ENCODE results near the gene CFP. TPM values are rescaled to one million over a fixed set of nuclear protein-coding genes. Genes with fewer than 3 reads are reported as not detected.

The CFP gene
- total RNA-seq, 4 donors from 2014 or later: 1.1 to 4.5 (median 2.4) TPM

- peak overlapping the region; percentile 37 for H3K4me3 ChIP-seq
- H3K4me1 ChIP-seq: peaks cover 10% of the 10 kb centered on the region
- H3K27me3 ChIP-seq: peaks cover 4% of the 10 kb centered on the region
- WGBS: 49% methylated on average over 32 of the region's 32 CpGs
- DNase-seq (ENCODE audit: low spot score in 2 of 2): no peak
- no peak overlapping the region for H3K27ac ChIP-seq
- no peaks in the 10 kb centered on the region for H3K9me3 ChIP-seq
- TF ChIP-seq EP300 (IDR thresholded peaks at IDR 0.05) (no peak), POLR2AphosphoS5 (IDR thresholded peaks at IDR 0.05) (no peak), CTCF (IDR thresholded peaks at IDR 0.05) (no peak), POLR2A (IDR thresholded peaks at IDR 0.05) (no peak)
- no peaks in the 10 kb centered on the region for H3K36me3 ChIP-seq
Observed at GRCh38 chrX:47618923-47619485, 10.7 kb downstream of the CFP start.

DNA sequence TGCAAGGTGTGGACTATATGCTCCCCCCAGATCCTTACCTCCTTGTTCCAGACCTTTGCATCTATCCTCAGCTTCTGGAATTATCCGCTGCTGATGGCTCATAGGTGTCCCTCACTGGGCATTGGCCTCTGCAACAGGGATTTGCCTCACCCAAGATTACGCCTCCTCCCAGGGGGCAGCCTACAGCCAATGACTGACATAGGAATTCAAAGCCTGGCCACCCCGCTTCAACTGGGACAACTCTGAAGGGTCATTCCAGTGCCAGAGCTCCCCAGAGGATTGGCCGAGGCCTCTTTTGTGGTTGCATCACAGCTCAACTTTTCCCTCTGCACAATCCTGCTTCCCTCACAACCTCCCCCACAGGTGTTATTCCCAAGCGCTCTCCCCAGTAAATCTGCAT lies 15.1 kb downstream of the CFP start:
- no peaks in the 10 kb centered on the region for H3K36me3 ChIP-seq

DNA sequence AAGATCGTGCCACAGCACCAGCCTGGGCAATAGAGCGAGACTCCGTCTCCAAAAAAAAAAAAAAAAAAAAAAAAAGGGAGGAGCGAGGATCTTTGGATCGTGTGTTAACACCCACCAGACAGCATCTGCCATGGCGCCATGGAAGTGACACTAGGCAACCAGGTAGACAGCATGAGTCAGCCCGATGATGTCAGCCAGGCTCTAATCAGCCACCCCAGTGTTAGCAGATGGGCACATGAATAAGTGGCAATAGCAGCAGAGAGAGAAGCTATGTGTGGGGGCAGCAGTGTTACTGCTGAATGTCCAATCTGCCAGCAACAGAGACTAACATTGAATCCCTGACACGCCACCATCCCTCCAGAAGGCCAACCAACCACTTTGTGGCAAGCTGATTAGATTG lies 16.6 kb downstream of the CFP start:
- Histone ChIP-seq H3K27me3 (no peaks in the 10 kb centered on the region), H3K36me3 (no peaks in the 10 kb centered on the region), H3K27ac (no peak overlapping the region), H3K4me1 (no peaks in the 10 kb centered on the region), H3K9me3 (no peaks in the 10 kb centered on the region), H3K4me3 (no peak overlapping the region)
- TF ChIP-seq CTCF (IDR thresholded peaks at IDR 0.05) (no peak), EP300 (IDR thresholded peaks at IDR 0.05) (no peak), POLR2A (IDR thresholded peaks at IDR 0.05) (no peak), POLR2AphosphoS5 (IDR thresholded peaks at IDR 0.05) (no peak)
- 85% methylated on average over 8 of the region's 8 CpGs for WGBS
- peak in 1 of 2 donors; percentile 33 for DNase-seq (ENCODE audit: low spot score in 2 of 2)

More for the DNA sequence above, 15.1 kb downstream of the CFP start:
- 66% methylated on average over 5 of the region's 5 CpGs for WGBS
- Histone ChIP-seq H3K27me3 (no peaks in the 10 kb centered on the region), H3K4me3 (no peak overlapping the region), H3K27ac (no peak overlapping the region), H3K4me1 (peaks cover 4% of the 10 kb centered on the region), H3K9me3 (no peaks in the 10 kb centered on the region)
- peak in 1 of 2 donors; percentile 19 for DNase-seq (ENCODE audit: low spot score in 2 of 2)
- no peak for TF ChIP-seq POLR2AphosphoS5 (IDR thresholded peaks at IDR 0.05)
- TF ChIP-seq EP300 (IDR thresholded peaks at IDR 0.05): no peak
- no peak for TF ChIP-seq POLR2A (IDR thresholded peaks at IDR 0.05)
- no peak for TF ChIP-seq CTCF (IDR thresholded peaks at IDR 0.05)

DNA sequence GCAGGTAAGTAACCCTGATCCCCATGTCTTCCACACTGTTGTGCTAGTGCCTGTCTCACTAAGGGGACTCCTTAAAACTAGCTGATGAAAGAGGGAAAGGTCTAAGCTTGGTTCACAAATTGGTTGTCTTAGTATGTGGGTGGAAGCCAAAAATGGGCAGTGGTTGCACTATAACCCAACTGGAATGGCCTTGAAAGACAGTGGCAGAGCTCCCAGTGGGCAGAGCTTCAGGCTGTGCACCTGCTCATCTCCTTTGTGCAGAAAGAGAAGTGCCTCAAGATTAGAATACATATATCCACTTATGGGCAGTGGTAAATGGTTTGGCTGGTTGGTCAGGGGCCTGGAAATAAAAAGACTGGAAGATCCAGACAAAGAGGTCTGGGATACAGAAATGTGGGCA lies 17.3 kb downstream of the CFP start:
- no peak for DNase-seq (ENCODE audit: low spot score in 2 of 2)
- Histone ChIP-seq H3K27me3 (no peaks in the 10 kb centered on the region), H3K4me3 (no peak overlapping the region), H3K9me3 (no peaks in the 10 kb centered on the region), H3K4me1 (no peaks in the 10 kb centered on the region), H3K27ac (no peak overlapping the region), H3K36me3 (no peaks in the 10 kb centered on the region)
- TF ChIP-seq CTCF (IDR thresholded peaks at IDR 0.05) (no peak), POLR2A (IDR thresholded peaks at IDR 0.05) (no peak), POLR2AphosphoS5 (IDR thresholded peaks at IDR 0.05) (no peak)

DNA sequence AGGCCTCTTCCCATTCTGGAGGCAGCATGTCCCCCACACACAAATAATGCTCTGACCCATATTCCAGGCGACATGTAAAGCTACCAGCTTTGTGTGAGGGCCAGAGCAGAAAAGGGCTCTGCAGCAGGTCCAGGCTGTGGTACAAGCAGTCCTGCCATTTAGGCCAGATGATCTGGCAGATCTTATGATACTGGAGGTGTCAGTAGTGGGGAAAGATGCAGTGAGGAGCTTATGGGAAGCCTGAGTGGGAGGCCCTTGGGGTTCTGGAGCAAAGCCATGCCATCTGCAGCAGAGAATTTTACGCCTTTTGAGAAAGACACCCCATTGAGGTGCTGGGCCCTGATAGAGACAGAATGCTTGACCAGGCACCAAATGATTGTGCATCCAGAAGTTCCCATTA lies 17.8 kb downstream of the CFP start:
- no peak for TF ChIP-seq POLR2A (IDR thresholded peaks at IDR 0.05)
- TF ChIP-seq CTCF (IDR thresholded peaks at IDR 0.05): no peak
- TF ChIP-seq POLR2AphosphoS5 (IDR thresholded peaks at IDR 0.05): no peak
- TF ChIP-seq EP300 (IDR thresholded peaks at IDR 0.05): no peak
- WGBS: 90% methylated on average over 2 of the region's 2 CpGs
- Histone ChIP-seq H3K9me3 (no peaks in the 10 kb centered on the region), H3K4me3 (no peak overlapping the region), H3K27ac (no peak overlapping the region), H3K36me3 (no peaks in the 10 kb centered on the region), H3K27me3 (no peaks in the 10 kb centered on the region), H3K4me1 (no peaks in the 10 kb centered on the region)
- DNase-seq (ENCODE audit: low spot score in 2 of 2): peak in 1 of 2 donors; percentile 16
